Fibroblast of the aortic adventitia (primary cell): ENCODE results near the gene SCN3A. TPM values are rescaled to one million over a fixed set of nuclear protein-coding genes. Genes with fewer than 3 reads are reported as not detected.

ENCODE experiments used
- DNase-seq: peaks from one replicate; pipeline ENCODE4 v3.0.0-alpha.2; 2010; ENCODE audit warnings: low read depth
- H3K4me3 ChIP-seq: 2 replicates; pipeline ENCODE4 v1.5.1; 2011; ENCODE audit warnings: low read depth, mild to moderate bottlenecking, control low read depth, low read length, moderate library complexity
- total RNA-seq: library from RNA; depleted of rRNA; stranded (reverse); fragments of >200 nt; gene quantifications from 2 replicates; pipeline ENCODE4 v1.2.3, GENCODE V29; 2012; ENCODE audit warnings: low replicate concordance
- TF ChIP-seq, protein P1 (sequence below): IDR thresholded peaks from 2 replicates; pipeline ENCODE4 v1.5.1; 2011; ENCODE audit warnings: mild to moderate bottlenecking, low read length, control low read depth, inconsistent platforms; ENCODE audit not compliant: insufficient read depth

The SCN3A gene
- 3.1 and 102 TPM in 2 replicates for total RNA-seq

DNA sequence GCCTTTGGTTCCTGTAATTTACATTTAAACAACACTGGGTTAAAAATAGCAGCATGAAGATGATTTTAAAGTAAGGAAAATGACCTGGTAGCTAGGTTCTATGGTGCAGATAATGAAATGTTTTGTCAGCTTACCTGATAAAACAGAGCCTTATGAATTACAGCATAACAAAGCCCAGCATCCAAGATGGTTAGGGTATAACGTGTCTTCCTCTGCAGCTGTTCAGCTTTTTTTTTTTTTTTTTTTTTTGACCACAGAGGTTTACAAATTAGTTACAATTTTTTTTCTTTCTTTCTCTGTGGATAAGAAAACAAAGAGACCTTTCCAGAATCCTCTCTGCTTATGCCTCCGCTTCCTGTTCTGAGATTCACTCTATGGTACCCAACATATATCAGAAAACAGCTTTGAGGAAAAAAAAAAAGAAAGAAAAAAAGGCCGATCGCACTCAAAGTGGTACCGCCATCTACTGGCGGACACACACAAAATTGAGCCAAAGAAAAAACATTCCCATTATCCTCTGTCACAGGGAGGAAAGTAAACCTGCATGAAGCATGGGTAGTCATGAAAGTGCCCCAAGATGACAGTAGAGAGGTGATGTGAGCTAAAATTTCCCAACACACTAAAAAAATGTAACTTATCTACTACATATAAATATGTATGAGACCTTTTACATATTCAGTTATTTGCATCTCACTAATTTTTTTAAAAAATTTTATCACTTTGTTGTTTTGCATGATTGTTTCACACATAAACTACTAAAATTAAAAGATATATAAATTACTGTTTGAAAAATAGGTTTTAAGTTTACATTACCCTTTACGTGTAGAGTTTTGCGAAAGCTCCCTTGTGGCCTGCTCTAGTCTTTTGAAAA lies at the start of gene SCN3A:
Gene SCN3A, minus strand, starts transcription at position 362 of the 871 bp plus-strand sequence. CDS start 27,656 bp downstream, outside the sequence.
- H3K4me3 ChIP-seq: peak within 1 kb of the TSS; percentile 54
- TF ChIP-seq, protein P1, sequence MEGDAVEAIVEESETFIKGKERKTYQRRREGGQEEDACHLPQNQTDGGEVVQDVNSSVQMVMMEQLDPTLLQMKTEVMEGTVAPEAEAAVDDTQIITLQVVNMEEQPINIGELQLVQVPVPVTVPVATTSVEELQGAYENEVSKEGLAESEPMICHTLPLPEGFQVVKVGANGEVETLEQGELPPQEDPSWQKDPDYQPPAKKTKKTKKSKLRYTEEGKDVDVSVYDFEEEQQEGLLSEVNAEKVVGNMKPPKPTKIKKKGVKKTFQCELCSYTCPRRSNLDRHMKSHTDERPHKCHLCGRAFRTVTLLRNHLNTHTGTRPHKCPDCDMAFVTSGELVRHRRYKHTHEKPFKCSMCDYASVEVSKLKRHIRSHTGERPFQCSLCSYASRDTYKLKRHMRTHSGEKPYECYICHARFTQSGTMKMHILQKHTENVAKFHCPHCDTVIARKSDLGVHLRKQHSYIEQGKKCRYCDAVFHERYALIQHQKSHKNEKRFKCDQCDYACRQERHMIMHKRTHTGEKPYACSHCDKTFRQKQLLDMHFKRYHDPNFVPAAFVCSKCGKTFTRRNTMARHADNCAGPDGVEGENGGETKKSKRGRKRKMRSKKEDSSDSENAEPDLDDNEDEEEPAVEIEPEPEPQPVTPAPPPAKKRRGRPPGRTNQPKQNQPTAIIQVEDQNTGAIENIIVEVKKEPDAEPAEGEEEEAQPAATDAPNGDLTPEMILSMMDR: peak; percentile 75
- peak; percentile 76 for DNase-seq

DNA sequence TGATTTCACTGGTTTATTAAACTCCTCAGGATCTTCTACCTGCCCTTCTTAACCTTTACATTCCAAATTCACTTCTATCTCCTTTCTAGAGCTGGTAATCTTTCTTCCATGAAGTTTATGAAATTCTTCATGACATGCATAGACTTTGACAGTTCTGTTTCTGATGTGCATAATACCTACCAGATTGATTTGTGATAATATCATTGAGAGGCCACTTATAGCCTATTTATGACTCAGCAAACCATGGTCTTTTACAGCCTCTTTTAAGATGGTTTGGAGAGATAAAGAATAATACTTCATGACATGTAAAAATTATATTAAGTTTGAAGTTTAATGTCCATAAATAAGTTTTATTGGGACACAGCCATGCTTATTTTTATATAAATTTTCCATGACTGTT lies 49.3 kb upstream of the SCN3A start:
- DNase-seq: no peak
- no peak overlapping the region for H3K4me3 ChIP-seq
- TF ChIP-seq, protein P1: no peak

GRCh38 chr2:165251366-165251765 lies 47.5 kb upstream of the SCN3A start:
- peak; percentile 7 for DNase-seq
- no peak overlapping the region for H3K4me3 ChIP-seq
- TF ChIP-seq, protein P1: no peak

DNA sequence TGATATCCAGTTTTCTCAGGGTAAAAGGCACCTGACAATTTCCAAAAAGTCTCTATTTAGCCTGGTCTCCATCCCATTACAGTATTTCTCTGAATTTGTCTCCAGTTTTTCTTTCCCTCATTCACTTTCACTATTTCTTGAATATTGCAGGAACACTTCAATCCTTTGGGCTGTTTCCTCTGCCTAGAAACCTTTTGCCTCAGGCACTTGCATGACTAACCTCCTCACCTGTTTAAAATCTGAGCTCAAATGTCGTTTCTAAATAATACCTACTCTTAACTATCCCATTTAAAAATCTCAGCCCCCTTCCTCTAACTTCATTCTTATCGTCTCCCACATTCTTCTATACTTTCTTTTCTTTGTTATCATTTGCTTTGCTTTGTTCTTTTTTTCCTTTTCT lies 44.4 kb upstream of the SCN3A start:
- TF ChIP-seq, protein P1: no peak
- DNase-seq: no peak
- no peak overlapping the region for H3K4me3 ChIP-seq

GRCh38 chr2:165245081-165245793 lies 41.4 kb upstream of the SCN3A start:
- TF ChIP-seq, protein P1: no peak
- DNase-seq: no peak
- no peak overlapping the region for H3K4me3 ChIP-seq

GRCh38 chr2:165240916-165241315 lies 37.1 kb upstream of the SCN3A start:
- H3K4me3 ChIP-seq: no peak overlapping the region
- no peak for DNase-seq
- TF ChIP-seq, protein P1: no peak
